Spleen (tissue), 7 donors: ENCODE measurements around the gene TREH.
"Not testable (repeated sequence)": the region's sequence is repeated elsewhere in the genome, so short reads cannot be mapped to it uniquely, and the experiment has no call there.

Experiments
- POLR2A ChIP-seq, 3 donors: fragments of 450-650 bp; IDR thresholded peaks; one replicate each; pipeline ENCODE4 v1.5.1; 2017; ENCODE audit warnings: antibody characterized with exemption in 3 of 3, mild to moderate bottlenecking in 1 of 3
- POLR2AphosphoS5 ChIP-seq, 3 donors: sonication (generic); formaldehyde crosslinking; IDR thresholded peaks; one replicate each; pipeline ENCODE4 v1.5.1; 2017; ENCODE audit warnings: antibody characterized with exemption in 3 of 3
- TF ChIP-seq, protein P1 (sequence below), 11 experiments: fragments of 200-600 bp in 7 of 11; fragments of 450-650 bp in 4 of 11; sonication (generic) in 4 of 11; IDR thresholded peaks in 8 of 11; conservative IDR thresholded peaks in 3 of 11; 1 replicate in 7 of 11; 2 replicates in 4 of 11; pipeline versions ENCODE4 v1.4.0 to v1.8.0; 2016 to 2021; ENCODE audit warnings: antibody characterized with exemption in 11 of 11, inconsistent platforms in 4 of 11, mild to moderate bottlenecking in 1 of 11
- donor health status: DM: no; HTN: no; CAD: no; lungs with moderate emphysema.
- donor health status: DM: no; HTN: no; CAD: no.
- donor health status: DM: no; HTN: no; CAD: no.

DNA sequence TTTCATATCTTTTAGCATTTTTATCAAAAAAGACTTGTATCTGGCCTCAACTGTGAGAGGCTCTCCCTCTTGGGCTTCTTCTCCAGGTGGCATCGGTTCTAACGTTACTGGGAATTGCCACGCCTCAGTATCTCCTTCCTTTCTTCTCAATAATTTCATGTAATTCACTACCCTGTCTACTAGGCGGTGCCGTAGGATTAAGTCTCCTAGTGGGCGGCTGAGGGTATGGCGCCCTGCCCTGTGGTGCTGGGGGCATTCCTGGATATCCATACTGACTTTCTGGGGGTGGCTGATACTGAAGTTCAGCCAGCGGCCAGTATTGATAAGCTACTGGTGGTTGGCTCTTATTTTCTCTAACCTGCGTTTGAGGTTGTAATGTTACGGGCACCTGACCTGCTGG, 48.7 kb upstream of the TREH start:
- TF ChIP-seq, protein P1, sequence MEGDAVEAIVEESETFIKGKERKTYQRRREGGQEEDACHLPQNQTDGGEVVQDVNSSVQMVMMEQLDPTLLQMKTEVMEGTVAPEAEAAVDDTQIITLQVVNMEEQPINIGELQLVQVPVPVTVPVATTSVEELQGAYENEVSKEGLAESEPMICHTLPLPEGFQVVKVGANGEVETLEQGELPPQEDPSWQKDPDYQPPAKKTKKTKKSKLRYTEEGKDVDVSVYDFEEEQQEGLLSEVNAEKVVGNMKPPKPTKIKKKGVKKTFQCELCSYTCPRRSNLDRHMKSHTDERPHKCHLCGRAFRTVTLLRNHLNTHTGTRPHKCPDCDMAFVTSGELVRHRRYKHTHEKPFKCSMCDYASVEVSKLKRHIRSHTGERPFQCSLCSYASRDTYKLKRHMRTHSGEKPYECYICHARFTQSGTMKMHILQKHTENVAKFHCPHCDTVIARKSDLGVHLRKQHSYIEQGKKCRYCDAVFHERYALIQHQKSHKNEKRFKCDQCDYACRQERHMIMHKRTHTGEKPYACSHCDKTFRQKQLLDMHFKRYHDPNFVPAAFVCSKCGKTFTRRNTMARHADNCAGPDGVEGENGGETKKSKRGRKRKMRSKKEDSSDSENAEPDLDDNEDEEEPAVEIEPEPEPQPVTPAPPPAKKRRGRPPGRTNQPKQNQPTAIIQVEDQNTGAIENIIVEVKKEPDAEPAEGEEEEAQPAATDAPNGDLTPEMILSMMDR (IDR thresholded peaks at IDR 0.05 in 8 of 11, conservative IDR thresholded peaks at IDR 0.05 in 3 of 11): peak in 4 of 11 experiments; percentile 16 to 41 (median 28)
- TF ChIP-seq POLR2AphosphoS5, POLR2A (IDR thresholded peaks at IDR 0.05): not testable (repeated sequence)
